Fibroblast of the aortic adventitia (primary cell): ENCODE measurements around the gene SPNS2. TPM values are rescaled to one million over a fixed set of nuclear protein-coding genes. Genes with fewer than 3 reads are reported as not detected.

Source experiments
- DNase-seq: peaks from one replicate; pipeline ENCODE4 v3.0.0-alpha.2; 2010; ENCODE audit warnings: low read depth
- H3K4me3 ChIP-seq: 2 replicates; pipeline ENCODE4 v1.5.1; 2011; ENCODE audit warnings: low read depth, mild to moderate bottlenecking, control low read depth, low read length, moderate library complexity
- CTCF ChIP-seq: IDR thresholded peaks from 2 replicates; pipeline ENCODE4 v1.5.1; 2011; ENCODE audit warnings: mild to moderate bottlenecking, low read length, control low read depth, inconsistent platforms; ENCODE audit not compliant: insufficient read depth
- total RNA-seq: library from RNA; depleted of rRNA; stranded (reverse); fragments of >200 nt; gene quantifications from 2 replicates; pipeline ENCODE4 v1.2.3, GENCODE V29; 2012; ENCODE audit warnings: low replicate concordance

The SPNS2 gene
- total RNA-seq, 1 donor: 0.27 TPM

- DNase-seq: peak; percentile 39
- no peak overlapping the region for H3K4me3 ChIP-seq
- TF ChIP-seq CTCF: no peak
These were observed 62.2 kb downstream of the SPNS2 start for GRCh38 chr17:4560837-4561256.

- H3K4me3 ChIP-seq: peak overlapping the region; percentile 11
- TF ChIP-seq CTCF: peak; percentile 23
These were observed 63.6 kb downstream of the SPNS2 start for GRCh38 chr17:4562015-4562969.

GRCh38 chr17:4565209-4566141 lies 66.8 kb downstream of the SPNS2 start:
- DNase-seq: peak; percentile 80
- no peak overlapping the region for H3K4me3 ChIP-seq
- peak; percentile 93 for TF ChIP-seq CTCF

More at GRCh38 chr17:4562015-4562969, 63.6 kb downstream of the SPNS2 start:
- DNase-seq: peak; percentile 73

- H3K4me3 ChIP-seq: no peak overlapping the region
- DNase-seq: peak; percentile 52
- TF ChIP-seq CTCF: peak; percentile 83
These were observed 68.1 kb downstream of the SPNS2 start for GRCh38 chr17:4566785-4567184.

- H3K4me3 ChIP-seq: no peak overlapping the region
- no peak for TF ChIP-seq CTCF
- DNase-seq: no peak
These were observed 70.9 kb downstream of the SPNS2 start for GRCh38 chr17:4569591-4569990.

- no peak for TF ChIP-seq CTCF
- no peak for DNase-seq
- no peak overlapping the region for H3K4me3 ChIP-seq
These were observed 73.5 kb downstream of the SPNS2 start for GRCh38 chr17:4572131-4572530.
